HG02884 (cell line): ENCODE measurements around the gene KRIT1.
"Not testable (repeated sequence)": the region's sequence is repeated elsewhere in the genome, so short reads cannot be mapped to it uniquely, and the experiment has no call there.

Source experiments
- ATAC-seq: cut with Tn5 transposase; IDR thresholded peaks from one replicate; pipeline ENCODE4 v1.9.1; 2021; ENCODE audit warnings: mild to moderate bottlenecking, moderate library complexity; ENCODE audit not compliant: unreplicated experiment

The KRIT1 gene

DNA sequence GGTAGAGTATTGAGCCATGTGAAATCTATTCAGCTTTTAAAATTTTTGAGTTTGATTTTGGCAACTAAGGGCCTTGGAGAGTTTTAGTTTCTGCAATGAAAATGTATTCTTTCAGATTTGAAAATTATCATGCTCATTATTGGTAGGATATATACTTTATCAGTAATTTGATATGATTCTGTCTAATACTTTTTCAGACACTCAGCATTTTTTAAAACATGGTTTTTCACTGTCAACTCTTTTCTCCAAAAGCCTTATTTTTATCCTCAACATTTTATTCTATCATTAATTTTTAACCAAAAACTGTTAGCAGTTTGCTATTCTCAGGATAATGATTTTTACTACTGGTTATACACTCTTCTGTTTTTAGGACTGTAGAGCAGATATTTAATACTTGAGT lies 4.9 kb upstream of the KRIT1 start:
- no peak for ATAC-seq

DNA sequence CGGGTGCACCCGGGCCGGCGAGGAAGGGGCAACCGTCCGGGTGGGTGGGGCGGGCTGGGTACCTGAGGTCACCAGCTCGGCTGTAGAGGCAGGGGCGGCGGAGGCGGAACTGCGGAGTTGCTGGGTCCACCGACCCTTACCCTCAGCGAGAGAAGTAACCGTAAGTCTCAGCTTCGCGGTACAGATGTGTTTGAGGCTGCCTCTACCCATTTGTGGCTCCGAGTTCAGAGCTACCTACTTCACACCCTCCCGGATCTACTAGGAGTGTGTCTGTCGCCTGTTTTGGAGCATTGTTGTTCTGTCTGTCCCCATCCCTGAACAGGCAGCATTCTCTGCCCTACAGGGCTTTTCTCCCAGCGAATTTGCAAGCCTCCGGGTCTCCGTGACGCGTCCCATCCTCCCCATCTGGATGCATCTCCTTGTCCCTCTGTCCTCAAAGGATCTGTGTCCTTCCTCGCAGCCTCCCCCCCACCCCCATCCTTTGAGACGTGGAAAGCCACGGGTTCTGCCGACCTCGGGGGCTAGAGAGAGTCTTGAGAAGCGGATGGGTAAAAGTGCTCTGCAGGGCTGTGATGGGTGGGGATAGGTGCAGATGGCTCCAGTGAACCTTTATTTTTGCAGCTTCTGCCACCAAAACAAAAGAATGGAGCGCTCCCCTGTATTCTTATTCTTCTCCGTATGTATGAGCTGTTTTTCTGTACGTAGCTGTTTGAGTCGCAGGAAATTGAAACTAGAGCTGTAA lies 817 bp upstream of the KRIT1 start:
- peak; percentile 24 for ATAC-seq

DNA sequence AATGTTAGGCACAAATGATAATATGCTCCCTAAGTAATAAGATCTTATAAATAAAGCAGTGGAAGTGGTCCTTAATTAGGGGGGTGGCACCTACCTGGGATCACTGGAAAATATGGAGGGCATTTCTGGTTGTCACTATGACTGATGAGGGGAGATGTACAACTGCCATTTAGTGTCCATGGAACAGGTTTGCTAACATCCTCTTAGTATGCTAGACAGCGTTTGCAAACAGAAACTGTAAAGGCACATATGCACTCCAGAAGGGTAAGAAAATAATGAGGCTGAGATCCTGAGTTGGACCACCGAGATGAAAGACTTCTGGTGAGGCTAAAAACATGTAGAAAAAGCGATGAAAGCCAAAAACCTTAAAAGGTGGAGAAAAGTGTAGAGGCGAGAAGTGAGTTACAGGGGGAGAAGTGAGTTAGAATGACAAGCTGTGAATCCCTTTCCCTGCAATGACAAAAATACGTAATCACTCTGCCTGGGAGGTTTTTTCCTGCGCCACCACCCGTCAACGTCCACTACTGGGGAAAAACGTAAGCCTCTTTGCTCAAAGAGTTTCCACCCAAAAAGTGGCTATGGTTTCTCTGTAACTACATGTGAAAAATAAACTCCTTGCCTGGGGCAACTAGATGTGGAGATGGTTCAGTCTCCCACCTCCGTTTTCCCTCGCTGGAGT lies 767 bp downstream of the KRIT1 start:
- peak; percentile 4 for ATAC-seq

DNA sequence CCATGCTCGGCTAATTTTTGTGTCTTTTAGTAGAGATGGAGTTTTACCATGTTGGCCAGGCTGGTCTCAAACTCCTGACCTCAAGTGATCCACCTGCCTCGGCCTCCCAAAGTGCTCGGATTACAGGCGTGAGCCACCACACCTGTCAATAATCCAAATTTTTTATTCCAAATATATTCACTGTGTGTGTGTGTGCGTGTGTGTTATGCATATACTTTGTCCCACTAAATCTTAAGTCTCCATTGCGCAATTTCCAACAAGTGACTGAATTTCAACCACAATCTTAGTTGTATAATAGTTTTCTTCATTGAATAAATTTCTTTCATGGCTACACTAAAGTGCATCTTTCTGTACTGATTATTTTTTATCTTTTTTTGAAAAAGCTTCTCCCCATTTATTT lies 2.7 kb downstream of the KRIT1 start:
- ATAC-seq, result no peak

DNA sequence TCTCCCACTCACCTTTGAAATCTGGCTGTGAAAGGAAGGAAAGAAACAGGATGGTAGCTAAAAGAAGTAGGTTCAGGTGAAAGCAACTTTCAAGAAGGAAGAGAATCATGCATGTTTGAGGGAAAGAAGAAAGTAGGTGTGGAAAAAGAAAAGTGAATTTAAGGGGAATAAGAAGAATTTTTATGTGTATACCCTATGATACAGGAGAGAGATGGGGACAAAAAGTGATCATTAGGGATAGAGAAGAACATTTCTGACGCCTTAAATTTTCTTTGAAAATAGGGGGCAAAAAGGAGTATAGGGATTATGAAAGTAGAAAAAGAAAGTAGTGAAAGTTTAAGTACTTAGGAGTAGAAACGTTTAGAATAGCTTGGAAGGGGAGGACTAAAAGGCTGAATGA lies 15.2 kb downstream of the KRIT1 start:
- ATAC-seq, result no peak

DNA sequence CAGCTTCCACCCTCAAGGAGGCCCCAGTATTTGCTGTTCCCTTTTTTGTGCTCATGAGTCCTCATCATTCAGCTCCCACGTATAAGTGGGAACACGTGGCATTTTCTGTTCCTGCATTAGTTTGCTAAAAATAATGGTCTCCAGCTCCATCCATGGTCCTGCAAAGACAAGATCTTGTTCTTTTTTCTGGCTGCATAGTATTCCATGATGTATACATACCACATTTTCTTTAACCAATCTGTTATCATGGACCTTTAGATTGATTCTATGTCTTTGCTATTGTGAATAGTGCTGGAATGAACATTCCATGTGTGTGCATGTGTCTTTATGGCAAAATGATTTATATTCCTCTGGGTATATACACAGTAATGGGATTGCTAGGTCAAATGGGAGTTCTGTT lies 17.0 kb downstream of the KRIT1 start:
- no peak for ATAC-seq

DNA sequence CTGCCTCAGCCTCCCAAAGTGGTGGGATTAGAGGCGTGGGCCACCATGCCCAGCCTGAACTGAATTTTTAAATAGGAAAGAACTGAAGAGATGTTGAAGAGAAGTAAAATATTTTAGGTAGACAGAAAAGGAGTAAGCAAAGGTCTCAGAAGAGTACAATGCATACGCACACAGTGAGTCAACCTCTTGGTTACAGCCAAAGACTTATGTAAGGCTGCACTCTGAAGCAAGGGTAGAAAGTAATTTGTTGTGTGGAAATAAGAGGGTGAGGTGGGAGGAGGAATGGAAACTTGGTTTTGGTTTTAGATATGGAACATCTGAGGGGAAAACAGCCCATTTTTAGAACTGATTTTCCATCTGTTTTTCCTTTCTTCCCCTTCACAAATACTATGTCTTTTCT lies 17.6 kb downstream of the KRIT1 start:
- ATAC-seq, result no peak

DNA sequence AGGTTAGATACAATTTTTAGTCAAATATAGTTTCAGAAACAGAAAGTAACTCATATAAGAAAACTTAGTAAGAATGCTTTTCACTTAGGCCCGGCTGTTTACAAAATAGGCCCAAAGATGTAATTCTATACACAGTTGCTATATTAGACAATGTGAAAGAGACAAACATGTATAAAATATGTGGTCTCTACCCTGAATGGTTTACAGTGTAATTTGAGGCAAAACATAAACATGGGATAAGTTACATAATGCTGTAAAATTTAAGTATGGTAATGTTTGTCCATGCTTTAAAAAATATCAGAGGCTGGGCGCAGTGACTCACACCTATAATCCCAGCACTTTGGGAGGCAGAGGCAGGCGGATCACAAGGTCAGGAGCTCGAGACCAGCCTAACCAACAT lies 18.7 kb downstream of the KRIT1 start:
- no peak for ATAC-seq

DNA sequence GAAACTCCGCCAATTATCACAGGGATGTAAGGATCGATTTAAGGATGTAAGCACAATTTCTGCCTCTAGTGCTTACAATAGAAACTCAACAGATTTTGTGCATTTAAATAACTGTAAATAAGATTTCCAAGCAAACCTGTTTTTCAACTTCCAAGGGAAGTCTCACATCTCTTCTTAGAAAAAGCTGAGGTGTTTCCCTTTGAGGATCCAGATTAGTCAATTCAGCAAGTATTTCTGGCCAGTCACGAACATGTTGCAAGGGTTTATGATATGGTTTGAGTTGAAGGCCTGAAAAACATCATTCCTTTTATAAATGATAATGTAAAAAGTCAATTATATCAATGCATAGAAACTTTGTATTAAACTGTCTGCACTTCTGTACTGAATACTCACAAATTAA lies 23.9 kb downstream of the KRIT1 start:
- no peak for ATAC-seq

DNA sequence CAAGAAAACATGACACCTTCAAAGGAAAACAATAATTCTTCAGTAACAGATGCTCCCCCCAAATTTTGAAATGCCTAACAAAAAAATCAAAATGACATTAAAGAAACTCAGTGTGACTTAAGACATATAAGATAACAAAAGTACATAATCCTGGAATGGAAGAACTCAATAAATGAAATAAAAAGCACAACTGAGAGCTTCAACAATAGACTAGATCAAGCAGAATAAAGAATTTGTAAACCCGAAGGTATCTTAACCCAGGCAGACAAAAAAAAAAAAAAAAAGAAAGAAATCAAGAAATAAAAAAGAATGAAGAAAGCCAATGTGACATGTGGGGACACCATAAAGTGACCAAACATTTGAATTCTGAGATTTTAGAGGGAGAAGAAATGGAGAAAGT lies 39.0 kb downstream of the KRIT1 start:
- ATAC-seq, result no peak

DNA sequence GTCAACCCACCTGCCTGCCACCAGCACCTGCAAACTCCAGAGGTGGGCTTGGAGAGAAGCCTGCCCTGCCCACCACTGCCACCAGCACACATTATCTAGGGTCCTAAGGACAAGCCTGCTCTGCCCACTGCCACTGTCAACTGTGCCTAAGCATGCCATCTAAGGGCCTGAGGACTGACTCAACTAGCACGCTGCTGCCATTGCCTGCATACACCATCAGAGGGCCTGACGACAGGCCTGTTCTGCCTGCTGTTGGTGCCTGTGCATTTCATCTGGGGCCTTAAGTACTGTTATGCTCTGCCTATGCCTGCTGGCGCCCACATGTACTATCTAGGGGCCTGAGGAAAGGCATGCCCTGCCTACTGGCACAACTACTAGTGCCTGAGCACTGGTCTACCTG lies 39.7 kb downstream of the KRIT1 start:
- ATAC-seq, result no peak

DNA sequence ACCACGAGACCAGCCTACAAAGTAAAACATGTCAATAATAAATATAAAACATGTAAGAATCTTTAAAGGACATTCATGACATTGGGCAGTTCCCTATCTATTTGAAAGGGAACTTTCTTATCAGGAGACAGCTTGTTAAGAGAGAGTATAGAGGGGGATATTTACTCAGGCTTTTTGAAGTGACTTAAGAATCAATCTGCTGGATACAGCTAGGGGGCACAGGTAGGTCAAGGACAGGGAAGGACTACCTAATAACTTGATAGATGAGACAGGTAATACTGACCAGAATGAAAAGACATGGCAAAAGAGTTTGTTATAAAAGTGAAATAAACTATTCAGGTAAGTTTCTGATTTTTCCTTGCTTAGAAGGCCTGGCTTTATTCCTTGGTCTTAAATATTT lies 44.9 kb downstream of the KRIT1 start:
- ATAC-seq, result no peak

DNA sequence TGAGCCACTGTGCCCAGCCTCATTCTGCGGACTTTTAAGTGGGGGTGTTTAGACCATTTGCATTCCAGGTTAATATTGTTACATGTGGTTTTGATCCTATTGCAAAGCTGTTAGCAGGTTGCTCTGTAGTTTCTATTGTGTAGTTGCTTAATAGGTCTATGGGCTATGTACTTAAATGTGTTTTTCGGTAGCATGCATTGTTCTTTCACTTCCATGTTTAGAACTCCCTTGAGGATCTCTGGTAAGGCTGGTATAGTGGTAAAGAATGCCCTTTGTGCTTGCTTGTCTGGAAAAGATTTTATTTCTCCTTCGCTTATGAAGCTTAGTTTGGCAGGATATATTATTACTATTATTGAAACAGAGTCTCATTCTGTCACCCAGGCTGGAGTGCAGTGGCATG lies 53.4 kb downstream of the KRIT1 start:
- no peak for ATAC-seq

DNA sequence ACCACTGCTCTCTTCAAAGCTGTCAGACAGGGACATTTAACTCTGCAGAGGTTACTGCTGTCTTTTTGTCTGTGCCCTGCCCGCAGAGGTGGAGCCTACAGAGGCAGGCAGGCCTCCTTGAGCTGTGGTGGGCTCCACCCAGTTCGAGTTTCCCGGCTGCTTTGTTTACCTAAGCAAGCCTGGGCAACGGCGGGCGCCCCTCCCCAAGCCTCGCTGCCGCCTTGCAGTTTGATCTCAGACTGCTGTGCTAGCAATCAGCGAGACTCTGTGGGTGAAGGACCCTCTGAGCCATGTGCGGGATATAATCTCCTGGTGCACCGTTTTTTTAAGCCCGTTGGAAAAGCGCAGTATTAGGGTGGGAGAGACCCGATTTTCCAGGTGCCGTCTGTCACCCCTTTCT lies 56.5 kb downstream of the KRIT1 start:
- not testable (repeated sequence) for ATAC-seq

DNA sequence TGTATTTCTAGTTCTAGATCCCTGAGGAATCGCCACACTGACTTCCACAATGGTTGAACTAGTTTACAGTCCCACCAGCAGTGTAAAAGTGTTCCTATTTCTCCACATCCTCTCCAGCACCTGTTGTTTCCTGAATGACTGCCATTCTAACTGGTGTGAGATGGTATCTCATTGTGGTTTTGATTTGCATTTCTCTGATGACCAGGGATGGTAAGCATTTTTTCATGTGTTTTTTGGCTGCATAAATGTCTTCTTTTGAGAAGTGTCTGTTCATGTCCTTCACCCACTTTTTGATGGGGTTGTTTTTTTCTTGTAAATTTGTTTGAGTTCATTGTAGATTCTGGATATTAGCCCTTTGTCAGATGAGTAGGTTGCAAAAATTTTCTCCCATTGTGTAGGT lies 61.4 kb downstream of the KRIT1 start:
- not testable (repeated sequence) for ATAC-seq

DNA sequence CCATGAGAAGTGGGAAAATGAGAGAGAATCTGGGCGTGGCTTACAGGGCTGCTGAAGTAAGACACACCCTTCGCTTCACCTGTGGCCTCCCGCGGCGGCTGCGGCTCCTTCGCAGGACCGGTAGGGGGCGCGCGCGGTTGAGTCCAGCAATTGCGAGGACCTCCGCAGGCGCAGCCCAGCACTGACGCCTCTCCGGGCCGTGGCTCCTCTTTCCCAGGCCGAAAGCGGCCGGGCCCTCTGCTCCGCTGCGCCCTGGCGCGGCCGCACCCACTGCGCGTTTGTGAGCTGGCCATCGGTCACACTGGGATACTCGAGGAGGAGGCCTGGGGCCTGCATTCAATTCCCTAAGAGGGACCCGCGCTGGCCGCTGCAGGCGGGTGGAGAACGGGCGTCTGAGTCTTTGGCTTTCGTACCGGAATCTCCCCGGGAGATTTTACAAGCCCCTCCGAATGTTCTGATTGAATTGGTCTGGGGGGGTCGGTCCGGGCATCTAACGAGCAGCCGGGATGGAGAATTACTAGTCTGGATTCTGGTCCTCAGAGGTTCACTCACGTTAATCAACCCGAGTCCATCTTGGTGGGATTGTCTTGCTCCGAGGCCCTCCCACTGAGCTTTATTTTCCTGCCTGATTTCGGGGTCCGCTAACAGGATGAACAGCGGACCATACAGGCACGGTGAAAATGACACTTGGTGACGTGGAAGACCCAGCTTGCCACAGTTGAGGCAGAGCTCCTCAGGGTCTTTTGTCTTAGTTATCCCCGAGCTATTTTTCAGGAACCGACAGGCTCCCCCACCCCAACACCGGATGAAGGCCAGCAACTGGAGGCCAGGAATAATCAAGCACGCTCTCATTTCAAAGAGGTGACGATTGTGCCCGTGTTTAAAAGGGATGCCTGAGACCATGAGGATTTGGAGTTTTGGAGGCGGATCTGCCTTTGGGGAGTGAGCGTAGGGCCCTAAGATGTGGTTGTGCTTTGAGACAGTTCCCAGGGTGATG lies 66.5 kb downstream of the KRIT1 start, which contains the start of gene LRRD1:
TSS of gene LRRD1 (minus strand) at position 215 of the 997 bp plus-strand sequence. CDS start 13,940 bp downstream, outside the sequence.
- ATAC-seq, result peak; percentile 100

DNA sequence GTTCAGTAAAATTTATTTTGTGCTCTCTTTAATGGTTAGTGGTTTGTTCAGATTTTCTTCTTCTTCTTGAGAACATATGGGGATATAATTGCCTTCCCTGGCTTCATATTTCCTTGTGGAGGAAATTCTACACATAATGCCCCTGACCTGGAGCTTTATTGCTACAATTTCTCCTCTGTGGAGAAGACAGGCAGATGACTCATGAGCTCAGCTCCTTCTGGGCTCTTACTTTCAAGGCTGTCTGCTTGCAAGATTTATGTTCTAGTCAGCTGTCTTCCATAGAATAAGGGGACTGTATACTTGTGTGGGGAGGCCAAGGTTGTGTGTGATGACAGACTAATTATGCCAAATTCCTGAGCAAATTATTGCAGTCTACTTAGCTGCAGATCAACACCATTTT lies 68.4 kb downstream of the KRIT1 start:
- ATAC-seq, result no peak

DNA sequence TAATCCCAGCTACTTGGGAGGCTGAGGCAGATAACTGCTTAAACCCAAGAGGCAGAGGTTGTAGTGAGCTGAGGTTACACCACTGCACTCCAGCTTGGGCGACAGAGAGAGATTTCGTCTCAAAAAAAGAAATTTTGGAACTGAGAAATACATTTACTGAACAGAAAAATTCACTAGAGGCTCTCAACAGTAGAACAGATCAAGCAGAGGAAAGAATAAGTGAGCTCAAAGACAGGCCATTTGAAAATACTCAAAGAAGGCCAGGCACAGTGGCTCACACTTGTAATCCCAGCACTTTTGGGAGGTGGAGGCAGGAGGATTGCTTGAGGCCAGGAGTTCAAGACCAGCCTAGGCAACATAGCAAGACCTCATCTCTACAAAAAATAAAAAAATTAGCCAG lies 76.2 kb downstream of the KRIT1 start:
- not testable (repeated sequence) for ATAC-seq

DNA sequence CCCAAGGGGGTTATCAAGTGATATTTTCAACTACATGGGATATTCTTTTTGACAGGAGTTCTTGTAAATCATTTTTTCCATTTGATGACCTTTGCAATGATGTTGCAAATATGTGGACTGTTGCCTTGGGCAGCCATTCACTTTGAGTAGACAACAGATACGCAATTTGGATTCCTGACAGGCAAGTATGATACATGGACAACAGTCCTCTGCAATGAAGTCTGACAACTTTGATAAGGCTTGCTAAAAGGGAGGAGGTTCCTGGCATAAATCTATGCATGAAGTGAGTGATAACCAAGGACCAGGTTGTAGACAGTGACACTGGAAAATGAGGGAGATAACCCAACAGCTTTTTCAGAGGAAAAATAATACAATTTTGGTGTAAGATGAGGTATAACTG lies 84.4 kb downstream of the KRIT1 start:
- no peak for ATAC-seq

DNA sequence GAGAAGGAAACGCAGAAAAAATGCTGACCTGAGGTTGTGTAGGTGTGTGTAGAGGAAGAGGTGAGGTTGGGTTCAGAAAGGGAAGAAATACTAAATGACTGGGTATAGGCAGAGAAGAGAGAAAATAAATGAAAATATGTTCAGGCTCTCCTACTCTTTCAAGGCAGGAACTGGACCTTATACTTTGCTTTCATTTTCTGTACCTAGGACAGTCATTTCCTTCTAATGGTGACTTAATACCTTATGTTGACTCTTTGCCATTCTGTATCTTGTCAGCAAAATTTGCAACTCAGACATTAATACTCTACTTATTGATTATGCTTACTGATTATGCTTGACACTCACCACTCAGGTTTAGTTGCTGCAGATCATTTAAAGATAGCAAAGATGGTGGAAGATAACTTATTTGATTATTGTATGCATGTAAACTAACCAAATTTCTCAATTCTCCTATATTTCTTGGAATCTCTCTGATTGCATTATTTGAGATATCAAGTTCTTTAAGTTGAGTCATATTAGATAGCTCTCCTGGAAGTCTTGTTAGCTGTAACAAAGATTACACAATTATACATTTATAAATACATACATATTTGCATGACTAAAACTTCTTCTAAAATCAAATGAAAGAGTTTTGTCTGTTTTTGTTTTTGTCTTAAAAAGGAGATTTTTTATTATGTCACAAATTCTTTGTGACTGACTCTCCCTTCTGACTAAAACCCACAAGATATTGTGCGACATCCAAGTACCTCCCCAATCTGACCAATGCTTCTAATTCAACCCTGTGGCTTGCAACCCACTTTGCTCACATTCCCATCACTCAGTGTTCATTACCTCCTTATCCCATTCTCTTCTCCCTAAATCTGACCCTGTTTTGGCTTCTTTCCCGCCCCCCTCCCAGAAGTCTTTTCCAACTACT lies 86.8 kb downstream of the KRIT1 start:
- peak; percentile 80 for ATAC-seq
